ENCODE measurements around the gene EGF. TPM values are rescaled to one million over a fixed set of nuclear protein-coding genes. Genes with fewer than 3 reads are reported as not detected.

Gene EGF
- polyA plus RNA-seq, 2 of the 4 experiments (the other 2 are of a cell fraction) = 0.59 to 0.98 TPM

GRCh38 chr4:109878355-109878754 is 34.3 kb upstream of the EGF start:
- ChIA-PET POLR2A (no interaction called here), CTCF (no interaction called here)
- no peak for FAIRE-seq
- Histone ChIP-seq H3K4me3 (no peak overlapping the region), H3K4me1 (no peaks in the 10 kb centered on the region), H3K4me2 (no peak overlapping the region), H3K27ac (no peak overlapping the region), H3K9me3 (no peaks in the 10 kb centered on the region)
- no peak for ATAC-seq
- no peak for DNase-seq (ENCODE audit: low read depth in 1 of 2, low spot score in 1 of 2)
- 35% methylated on average over 2 of the region's 2 CpGs for WGBS (ENCODE audit: missing lambda C conversion rate)
- no peak for TF ChIP-seq CEBPB (IDR thresholded peaks at IDR 0.05)

GRCh38 chr4:109879081-109879480 is 33.6 kb upstream of the EGF start:
- POLR2A ChIA-PET = no interaction called here

GRCh38 chr4:109879636-109880314 is 32.9 kb upstream of the EGF start:
- no peak for FAIRE-seq
- no peak overlapping the region for H3K27ac ChIP-seq
- 70% methylated on average over 6 of the region's 7 CpGs for WGBS (ENCODE audit: missing lambda C conversion rate)
- H3K9me3 ChIP-seq = no peaks in the 10 kb centered on the region
- POLR2A ChIA-PET = no interaction called here
- no peaks in the 10 kb centered on the region for H3K4me1 ChIP-seq
- H3K4me2 ChIP-seq = no peak overlapping the region
- no peak for ATAC-seq
- CTCF ChIA-PET = interaction anchor here (1.1 to 1.5 kb wide), 2 partner anchors 10 to 99 kb away, joined by 4 read pairs; no protein-coding TSS in a partner anchor
- DNase-seq (ENCODE audit: low read depth in 1 of 2, low spot score in 1 of 2) = no peak
- no peak overlapping the region for H3K4me3 ChIP-seq
- no peak for TF ChIP-seq HOXA7 (CRISPR knock-in tag; IDR thresholded peaks at IDR 0.05)

More at GRCh38 chr4:109879081-109879480, 33.6 kb upstream of the EGF start:
- Histone ChIP-seq H3K4me3 (no peak overlapping the region), H3K9me3 (no peaks in the 10 kb centered on the region), H3K4me1 (no peaks in the 10 kb centered on the region), H3K4me2 (no peak overlapping the region), H3K27ac (no peak overlapping the region)
- 65% methylated on average over 7 of the region's 12 CpGs for WGBS (ENCODE audit: missing lambda C conversion rate)
- TF ChIP-seq ZSCAN20 (CRISPR knock-in tag; IDR thresholded peaks at IDR 0.05) (no peak), RNF2 (IDR thresholded peaks at IDR 0.05; ENCODE audit: borderline replicate concordance, low read depth) (no peak), POLR2AphosphoS2 (conservative IDR thresholded peaks at IDR 0.05; ENCODE audit: low read length) (no peak), JUN (IDR thresholded peaks at IDR 0.05) (no peak), MAFK (IDR thresholded peaks at IDR 0.05; ENCODE audit: partially characterized antibody) (no peak), CTCF (IDR thresholded peaks at IDR 0.05) (no peak), SMC3 (IDR thresholded peaks at IDR 0.05) (no peak), FOSL2 (IDR thresholded peaks at IDR 0.05) (no peak), FOSL2 (CRISPR knock-in tag; IDR thresholded peaks at IDR 0.05) (no peak), HOXB13 (CRISPR knock-in tag; IDR thresholded peaks at IDR 0.05; ENCODE audit: low read depth) (no peak), FOXS1 (CRISPR knock-in tag; IDR thresholded peaks at IDR 0.05) (no peak), PHF8 (IDR thresholded peaks at IDR 0.05; ENCODE audit: borderline replicate concordance, low read depth) (no peak)
- TF ChIP-seq, protein P1, sequence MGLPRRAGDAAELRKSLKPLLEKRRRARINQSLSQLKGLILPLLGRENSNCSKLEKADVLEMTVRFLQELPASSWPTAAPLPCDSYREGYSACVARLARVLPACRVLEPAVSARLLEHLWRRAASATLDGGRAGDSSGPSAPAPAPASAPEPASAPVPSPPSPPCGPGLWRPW (IDR thresholded peaks at IDR 0.05) = no peak
- no peak for ATAC-seq
- DNase-seq (ENCODE audit: low read depth in 1 of 2, low spot score in 1 of 2) = no peak
- CTCF ChIA-PET = interaction anchor here (1.5 kb wide), 1 partner anchor 99 kb away, joined by 4 read pairs; no protein-coding TSS in a partner anchor
- no peak for FAIRE-seq

GRCh38 chr4:109886303-109886702 is 26.4 kb upstream of the EGF start:
- Histone ChIP-seq H3K4me3 (no peak overlapping the region), H3K27ac (no peak overlapping the region), H3K9me3 (no peaks in the 10 kb centered on the region), H3K4me2 (no peak overlapping the region), H3K4me1 (no peaks in the 10 kb centered on the region)
- ChIA-PET POLR2A (no interaction called here), CTCF (no interaction called here)
- DNase-seq (ENCODE audit: low read depth in 1 of 2, low spot score in 1 of 2) (no peak), FAIRE-seq (no peak), ATAC-seq (no peak)
- TF ChIP-seq FOXS1 (CRISPR knock-in tag; IDR thresholded peaks at IDR 0.05) (no peak), GATA3 (IDR thresholded peaks at IDR 0.05; ENCODE audit: borderline replicate concordance) (no peak), ESRRA (IDR thresholded peaks at IDR 0.05; ENCODE audit: borderline replicate concordance, low read length) (no peak), EHMT2 (IDR thresholded peaks at IDR 0.05; ENCODE audit: low read depth) (no peak), PHF8 (IDR thresholded peaks at IDR 0.05; ENCODE audit: borderline replicate concordance, low read depth) (no peak), RFX5 (IDR thresholded peaks at IDR 0.05) (no peak), HOXB5 (CRISPR knock-in tag; IDR thresholded peaks at IDR 0.05) (no peak), CHD4 (IDR thresholded peaks at IDR 0.05; ENCODE audit: borderline replicate concordance) (no peak)
